Stimulated activated CD8-positive, alpha-beta memory T cell treated with anti-CD3 and anti-CD28 coated beads, Interleukin-12 subunit alpha, Interleukin-12 subunit beta, amount 100 ng/mL, for 1 hour (primary cell): ENCODE data around the gene LRRC8A.
"Not testable (repeated sequence)": the region's sequence is repeated elsewhere in the genome, so short reads cannot be mapped to it uniquely, and the experiment has no call there.

ENCODE experiments used
- DNase-seq: peaks from one replicate; pipeline ENCODE4 v3.0.0-alpha.2; 2020; ENCODE audit warnings: low read depth

The LRRC8A gene

DNA sequence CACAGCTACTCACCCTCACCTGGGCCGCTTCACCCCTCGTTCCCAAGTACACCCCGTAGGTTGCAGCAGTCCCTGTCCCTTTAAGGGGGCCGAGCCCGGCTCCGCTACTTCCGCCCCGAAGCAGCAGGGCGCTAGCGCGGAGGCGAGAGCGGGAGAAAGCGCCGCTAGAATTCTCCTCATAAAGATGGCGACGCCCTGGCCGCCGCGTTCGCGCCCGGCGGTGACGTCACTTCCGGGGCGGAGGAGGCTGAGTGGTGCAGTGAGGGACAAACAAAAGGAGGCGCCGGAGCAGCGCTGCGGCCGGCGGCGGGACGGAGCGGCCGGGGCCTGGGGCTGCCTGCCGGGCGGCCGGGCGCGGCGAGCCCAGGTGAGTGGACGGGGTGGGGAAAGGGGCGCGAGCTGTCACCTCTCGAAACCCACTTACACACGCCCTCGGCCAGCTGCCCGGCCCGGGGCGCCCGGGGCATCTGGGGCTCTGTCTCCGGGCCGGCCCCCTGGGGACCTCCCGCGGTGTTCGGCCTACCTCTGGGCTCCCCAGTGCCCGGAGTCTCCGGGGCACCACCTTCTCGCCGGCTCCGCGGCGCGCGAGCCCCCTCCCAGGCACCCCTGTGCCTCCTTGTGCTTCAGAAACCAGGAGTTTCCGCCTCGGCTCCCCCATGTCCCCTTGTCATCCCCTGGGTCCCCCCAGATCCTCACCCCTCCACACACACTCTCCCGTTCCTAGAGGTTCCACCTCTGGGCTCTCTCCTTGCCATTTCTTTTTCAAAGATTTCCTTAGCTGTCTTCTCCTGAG lies at the start of gene LRRC8A, which contains the start of gene KYAT1:
Gene LRRC8A, plus strand, starts transcription at position 250 of the 793 bp plus-strand sequence. CDS start 25,032 bp downstream, outside the sequence.
Gene KYAT1, minus strand, starts transcription at position 67 of the 793 bp plus-strand sequence. CDS start 36,545 bp downstream, outside the sequence.
- DNase-seq: peak; percentile 98

DNA sequence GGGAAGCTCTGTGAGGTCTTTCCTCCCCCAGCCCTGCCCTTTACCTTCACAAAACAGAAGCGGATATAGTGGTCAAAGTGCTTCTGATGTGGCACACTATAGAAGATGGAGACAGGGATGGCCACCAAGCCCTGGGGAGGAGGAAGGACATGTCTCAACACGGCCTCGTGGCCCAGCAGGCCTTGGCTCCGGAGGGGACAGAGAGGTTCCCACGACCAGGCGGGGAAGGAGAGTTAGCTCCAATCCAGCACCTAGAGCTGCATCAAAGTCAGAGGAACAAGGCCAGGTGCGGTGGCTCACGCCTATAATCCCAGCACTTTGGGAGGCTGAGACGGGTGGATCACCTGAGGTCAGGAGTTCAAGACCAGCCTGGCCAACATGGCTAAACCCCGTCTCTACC lies 48.2 kb upstream of the LRRC8A start:
- DNase-seq: no peak

DNA sequence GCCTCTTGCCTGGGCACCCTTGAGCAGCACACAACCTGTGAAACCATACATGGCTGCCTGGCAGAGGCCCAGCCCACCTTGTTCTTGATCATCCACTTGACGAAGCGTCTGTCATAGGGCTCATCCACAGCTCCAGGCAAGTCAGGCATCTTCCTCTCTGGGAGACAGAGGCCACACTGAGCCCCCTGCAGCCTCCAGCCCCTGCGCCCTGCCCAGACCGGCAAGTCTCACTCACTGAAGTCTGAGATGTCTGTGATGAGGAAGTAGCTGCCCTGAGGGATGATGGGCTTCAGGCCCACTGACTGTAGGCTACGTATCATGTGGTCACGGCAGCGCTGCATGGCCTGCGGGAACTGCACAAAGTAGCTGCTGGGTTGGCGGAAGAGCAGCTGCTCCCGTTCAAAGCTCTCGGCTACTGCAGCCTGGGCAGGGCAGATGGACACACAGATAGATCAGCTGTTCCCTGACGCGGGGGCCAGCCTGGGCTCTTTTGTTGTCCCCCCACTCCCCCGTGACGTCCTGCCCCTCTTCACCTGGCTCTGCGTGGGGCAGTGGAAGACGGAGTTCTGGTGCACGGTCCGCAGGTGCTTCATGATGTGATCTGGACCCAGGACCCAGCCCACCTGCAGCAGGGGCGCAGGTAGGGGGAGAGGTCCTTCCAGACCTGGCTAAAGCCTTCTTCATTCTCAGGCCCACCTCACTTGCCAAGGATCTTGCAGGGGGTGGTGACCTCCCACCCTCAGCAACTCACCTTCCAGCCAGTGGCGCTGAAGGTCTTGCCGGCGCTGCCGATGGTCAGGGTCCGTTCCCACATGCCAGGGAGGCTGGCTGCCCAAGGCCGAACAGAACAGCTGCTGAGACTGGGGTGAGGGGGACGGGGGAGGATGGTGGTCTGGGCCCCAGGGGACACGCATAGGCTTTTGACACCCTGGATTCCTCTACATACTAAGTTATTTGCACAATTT lies 46.4 kb upstream of the LRRC8A start:
- no peak for DNase-seq

DNA sequence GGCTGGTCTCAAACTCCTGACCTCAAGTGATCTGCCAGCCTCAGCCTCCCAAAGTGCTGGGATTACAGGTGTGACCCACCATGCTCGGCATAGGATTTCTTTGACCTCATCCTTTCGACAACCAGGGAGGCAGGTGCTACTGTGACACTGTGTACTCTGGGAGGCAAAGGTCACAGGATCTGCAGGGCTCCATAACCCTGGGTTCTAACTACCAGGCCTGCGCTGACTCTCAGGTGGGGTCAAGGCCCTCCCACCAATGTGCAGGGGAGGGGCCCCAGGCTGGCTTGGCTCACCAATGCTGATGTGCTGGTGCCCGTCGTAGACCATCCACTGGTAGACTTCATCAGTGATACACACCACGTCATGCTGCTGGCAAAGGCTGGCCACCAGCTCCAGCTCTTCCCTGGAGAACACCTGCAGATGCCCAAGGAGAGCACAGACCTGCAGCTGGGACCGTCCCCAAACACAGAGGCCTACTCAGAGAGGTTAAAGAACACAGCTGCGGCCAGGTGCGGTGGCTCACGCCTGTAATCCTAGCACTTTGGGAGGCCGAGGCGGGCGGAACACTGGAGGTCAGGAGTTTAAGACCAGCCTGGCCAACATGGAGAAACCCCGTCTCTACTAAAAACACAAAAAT lies 45.3 kb upstream of the LRRC8A start:
- DNase-seq: no peak

DNA sequence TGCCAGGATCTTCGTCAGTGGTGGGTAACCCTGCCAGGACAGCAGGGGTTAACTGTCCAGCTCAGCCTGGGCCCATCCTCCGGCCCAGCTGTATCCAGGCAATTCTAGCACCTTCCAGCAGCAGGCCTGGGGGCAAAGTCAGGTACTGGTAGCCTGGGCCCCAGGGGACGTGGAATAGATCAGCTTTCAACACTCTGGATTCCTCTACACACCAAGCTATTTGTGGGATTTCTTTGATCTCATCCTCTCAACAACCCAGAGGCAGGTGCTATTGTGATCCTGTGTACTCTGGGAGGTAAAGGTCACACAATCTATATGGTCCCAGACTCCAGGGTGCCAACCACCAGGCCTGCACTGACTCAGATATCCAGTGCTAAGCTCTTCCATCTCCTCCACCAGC lies 43.6 kb upstream of the LRRC8A start:
- no peak for DNase-seq

DNA sequence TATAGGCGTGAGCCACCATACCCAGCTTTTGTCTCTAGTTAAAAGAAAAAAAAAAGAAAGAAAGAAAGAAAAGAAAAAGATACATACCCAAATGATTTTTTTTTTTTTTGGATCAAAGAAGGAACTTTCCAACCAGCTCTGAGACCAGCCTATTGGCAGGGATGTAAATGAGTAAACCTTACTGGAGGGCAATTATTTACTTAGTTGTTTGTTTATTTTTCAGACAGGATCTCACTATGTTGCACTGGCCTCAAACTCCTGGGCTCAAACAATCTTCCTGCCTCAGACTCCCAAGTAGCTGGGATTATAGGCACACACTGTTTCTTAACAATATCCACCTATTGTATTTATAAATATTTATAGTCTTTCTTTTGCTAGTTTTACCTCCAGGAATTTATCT lies 41.4 kb upstream of the LRRC8A start:
- DNase-seq: no peak

DNA sequence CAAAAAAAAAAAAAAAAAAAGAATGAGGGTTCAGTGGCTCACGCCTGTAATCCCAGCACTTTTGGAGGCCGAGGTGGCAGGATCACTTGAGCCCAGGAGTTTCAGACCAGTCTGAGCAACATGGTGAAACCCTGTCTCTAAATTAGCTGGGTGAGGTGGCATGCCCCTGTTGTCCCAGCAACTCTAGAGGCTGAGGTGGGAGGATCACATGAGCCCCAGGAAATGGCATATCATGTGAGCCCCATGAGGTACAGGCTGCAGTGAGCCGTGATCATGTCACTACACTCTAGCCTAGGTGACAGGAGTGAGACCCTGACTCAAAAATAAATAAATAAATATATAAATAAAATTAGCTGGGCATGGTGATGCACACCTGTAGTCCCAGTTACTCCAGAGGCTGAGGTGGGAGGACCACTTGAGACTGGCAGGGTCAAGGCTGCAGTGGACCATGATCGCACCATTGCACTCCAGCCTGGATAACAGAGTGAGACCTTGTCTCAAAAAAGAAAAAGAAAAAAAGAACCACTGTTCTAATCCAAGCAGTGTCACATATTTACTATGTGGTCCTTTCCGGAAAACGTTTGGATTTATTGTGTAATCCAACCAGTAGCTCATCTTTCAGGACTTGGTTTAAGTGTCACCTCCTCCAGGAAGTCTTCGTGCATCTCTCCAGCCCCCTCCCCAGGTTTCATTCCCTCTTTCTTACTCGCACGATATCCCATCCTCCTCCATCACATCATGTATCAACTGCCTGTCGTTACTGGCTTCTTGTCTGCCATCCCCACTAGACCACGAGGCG lies 40.0 kb upstream of the LRRC8A start:
- DNase-seq: no peak

DNA sequence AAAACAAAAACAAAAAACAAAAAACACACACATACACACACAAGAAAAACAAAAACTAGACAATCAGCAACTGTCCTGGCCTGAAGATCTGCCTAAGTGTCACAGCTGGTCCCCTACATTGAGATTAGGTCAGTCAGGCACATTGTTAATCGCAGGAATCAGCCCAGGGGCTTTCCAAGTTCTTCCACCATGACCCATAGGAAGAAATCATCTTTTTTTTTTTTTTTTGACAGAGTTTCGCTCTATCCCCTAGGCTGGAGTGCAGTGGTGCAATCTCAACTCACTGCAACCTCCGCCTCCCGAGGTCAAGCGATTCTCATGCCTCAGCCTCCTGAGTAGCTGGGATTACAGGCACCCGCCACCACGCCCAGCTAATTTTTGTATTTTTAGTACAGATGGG lies 38.8 kb upstream of the LRRC8A start:
- DNase-seq: not testable (repeated sequence)

DNA sequence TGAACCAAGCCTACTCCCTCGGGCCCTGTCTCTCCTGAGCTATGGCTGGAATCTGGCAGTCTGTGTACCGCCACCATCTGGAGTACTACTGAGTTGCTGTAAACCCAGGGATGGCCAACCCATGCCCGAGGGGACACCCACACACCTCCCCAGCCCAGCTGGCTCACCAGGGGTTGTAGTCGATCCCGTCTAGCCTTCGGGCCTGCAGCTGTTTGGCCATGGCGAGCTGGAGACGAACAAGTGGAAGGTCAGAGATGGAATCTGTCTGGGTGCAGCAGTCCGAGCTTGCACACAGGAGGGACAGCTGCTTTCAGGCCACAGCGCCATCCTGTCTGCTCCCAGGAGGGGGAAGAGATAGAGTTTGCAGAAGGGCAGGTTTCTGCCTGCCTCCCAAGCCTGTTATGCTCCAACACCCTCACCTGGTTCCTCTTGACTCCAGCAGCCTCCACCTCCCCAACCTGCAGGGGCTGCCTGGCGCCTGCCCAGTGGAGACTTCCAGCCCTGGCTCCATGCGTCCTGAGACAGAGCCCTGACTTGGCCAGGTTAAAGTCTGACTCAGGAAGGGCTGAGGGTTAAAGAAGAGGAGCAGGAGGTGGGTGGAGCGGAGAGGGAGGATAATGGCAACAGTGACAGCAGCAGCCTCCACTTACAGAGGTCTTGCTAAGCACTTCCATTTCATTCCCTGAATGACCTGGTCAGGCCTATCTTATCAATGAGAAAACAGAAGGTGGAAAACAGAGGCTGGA lies 36.6 kb upstream of the LRRC8A start:
- no peak for DNase-seq

DNA sequence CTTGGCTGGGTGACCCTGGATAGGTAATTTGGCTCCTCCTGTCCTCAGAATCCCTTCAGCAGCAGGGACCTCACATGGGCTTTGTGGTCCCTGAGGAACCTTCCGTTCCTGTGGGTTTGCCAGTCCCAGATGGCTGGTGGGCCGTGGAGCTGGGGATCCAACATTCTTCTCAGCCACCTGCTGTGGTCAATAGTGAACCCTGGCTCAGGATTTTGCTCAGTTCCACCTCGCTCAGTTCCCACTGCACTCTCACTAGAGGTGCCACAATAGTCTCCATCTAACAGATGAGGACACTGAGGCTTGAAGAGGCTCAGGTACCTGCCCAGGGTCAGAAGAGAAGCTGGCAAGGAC lies 35.3 kb upstream of the LRRC8A start:
- DNase-seq: no peak

DNA sequence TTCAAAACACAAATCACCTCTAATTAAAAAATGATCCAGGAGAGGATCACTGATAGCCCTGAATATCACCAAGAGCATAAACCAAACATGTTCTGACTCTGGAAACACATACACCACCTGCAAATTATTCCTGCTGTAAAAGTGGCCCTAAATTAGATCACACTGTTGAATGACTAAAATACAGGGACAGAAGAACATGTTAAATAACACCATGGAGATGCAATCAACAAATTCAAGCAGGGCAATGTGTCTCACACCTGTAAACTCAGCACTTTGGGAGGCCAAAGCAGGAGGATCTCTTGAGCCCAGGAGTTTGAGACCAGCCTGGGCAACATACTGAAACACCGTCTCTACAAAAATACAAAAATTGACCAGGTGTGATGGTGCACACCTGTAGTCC lies 34.1 kb upstream of the LRRC8A start:
- no peak for DNase-seq

DNA sequence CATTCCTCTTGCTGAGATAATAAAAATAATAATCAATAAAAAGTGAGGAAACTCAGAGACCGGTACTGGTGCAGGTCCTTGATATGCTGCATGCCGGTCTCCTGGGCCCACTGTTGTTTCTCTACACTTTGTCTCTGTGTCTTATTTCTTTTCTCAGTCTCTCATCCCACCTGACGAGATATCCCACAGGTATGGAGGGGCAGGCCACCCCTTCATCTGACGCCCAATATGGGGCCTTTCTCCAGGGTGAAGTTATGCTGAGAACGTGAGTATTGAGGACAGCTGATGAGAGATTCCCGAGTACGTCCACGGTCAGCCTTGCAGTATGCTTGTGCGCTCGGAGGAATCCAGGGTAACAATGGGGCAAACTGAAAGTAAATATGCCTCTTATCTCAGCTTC lies 30.9 kb upstream of the LRRC8A start:
- not testable (repeated sequence) for DNase-seq

DNA sequence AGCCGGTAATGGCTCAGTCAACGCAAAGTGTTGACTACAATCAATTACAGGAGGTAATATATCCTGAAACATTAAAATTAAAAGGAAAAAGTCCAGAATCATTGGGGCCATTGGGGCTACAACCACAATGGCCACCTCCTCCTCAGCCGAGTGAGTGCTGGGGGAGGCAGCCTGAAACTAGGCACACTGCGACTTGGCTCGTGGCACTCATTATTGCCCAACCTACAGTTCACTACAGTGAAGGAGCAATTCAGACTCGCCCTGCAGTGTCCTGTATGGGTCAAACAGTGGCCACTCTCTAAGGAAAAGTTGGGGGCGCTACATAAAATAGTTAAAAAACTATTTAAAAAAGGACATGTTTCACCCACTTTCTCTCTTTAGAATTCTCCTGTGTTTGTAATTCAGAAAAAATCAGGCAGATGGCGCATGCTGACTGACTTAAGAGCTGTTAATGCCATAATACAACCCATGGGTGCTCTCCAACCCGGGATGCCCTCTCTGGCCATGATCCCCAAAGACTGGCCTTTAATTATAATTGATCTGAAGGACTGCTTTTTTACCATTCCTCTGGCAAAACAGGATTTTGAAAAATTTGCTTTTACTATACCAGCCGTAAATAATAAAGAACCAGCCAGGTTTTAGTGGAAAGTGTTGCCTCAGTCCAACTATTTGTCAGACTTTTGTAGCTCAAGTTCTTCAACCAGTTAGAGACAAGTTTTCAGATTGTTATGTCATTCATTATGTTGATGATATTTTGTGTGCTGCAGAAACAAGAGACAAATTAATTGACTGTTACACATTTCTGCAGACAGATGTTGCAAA lies 29.9 kb upstream of the LRRC8A start:
- not testable (repeated sequence) for DNase-seq

DNA sequence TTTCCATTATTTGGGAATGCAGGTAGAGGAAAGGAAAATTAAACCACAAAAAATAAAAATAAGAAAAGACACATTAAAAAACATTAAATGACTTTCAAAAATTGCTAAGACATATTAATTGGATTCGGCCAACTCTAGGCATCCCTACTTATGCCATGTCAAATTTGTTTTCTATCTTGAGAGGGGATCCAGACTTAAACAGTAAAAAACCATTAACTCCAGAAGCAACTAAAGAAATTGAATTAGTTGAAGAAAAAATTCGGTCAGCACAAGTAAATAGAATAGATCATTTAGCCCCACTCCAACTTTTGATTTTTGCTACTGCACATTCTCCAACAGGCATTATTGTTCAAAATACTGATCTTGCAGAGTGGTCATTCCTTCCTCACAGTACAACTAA lies 29.3 kb upstream of the LRRC8A start:
- DNase-seq: not testable (repeated sequence)

DNA sequence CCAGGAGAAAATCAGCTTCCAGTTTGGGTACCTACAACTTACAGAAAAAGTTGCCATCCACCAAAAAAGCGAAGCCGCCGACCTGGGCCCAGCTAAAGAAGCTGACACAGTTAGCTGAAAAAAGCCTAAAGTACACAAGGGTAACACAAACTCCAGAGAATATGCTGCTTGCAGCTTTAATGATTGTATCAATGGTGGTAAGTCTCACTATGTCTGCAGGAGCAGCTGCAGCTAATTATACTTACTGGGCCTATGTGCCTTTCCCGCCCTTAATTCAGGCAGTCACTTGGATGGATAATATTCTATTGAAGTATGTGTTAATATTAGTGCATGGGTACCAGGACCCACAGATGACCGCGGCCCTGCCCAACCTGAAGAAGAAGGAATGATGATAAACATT lies 27.5 kb upstream of the LRRC8A start:
- DNase-seq: not testable (repeated sequence)

DNA sequence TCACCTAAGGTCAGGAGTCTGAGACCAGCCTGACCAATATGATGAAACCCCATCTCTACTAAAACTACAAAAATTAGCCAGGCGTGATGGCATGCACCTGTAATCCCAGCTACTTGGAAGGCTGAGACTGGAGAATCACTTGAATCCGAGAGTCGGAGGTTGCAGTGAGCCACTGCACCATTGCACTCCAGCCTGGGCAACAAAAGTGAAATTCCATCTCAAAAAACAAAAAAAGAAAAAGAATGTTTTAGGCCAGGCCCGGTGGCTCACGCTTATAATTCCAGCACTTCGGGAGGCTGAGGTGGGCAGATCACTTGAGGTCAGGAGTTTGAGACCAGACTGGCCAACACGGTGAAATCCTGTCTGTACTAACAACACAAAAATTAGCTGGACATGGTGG lies 23.5 kb upstream of the LRRC8A start:
- DNase-seq: not testable (repeated sequence)

DNA sequence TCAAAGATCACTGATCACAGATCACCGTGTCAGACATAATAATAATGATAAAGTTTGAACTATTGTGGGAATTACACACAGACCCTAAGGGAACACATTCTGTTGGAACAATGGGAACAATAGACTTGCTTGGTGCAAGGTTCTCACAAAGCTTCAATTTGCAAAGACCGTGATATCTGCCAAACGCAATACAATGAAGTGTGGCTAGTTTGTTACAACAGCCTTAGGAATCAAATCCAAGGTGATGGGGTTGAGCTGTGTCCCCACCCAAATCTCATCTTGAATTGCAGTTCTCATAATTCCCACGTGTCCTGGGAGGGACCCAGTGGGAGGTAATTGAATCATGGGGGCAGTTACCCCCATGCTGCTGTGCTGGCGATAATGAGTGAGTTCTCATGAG lies 21.0 kb upstream of the LRRC8A start:
- DNase-seq: no peak

DNA sequence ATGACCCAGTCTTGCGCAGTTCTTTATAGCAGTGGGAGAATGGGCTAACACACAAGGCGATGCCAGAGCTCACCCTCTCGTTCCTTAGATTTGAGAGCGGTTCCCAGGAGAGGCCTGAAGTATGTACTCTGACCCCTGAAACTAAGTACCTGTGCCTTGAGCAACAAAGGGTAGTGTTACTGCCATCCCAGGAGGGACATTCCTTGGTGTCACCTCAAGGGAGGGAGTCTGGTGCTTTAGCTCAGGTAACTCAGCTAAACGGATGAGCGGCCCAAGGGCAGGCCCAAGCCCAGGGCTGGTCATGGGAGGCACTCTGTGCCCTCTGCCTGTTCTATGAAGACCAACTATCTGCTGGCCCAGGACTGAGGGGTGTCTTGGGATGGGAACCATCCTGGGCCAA lies 20.4 kb upstream of the LRRC8A start:
- DNase-seq: no peak

DNA sequence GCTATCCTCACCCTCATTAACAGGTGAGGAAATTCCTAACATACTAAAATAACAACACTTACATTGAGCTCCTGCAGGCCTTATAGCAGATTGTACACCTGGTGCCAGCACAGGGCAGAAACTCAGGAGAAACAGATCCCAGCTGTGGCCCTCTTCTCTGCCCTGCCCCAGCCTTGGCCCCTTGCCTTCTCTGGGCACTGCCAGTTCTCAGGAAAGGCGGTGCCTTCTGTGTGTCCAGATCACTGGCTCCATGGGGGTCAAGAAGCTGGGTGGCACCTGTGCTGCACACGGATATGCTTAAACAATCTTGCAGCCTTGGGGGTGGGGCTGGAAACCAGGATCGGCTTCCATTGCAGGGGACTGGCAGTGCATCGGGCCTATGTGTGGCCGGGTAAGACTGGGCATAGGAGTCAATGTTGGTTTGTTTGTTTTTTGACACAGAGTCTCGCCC lies 19.5 kb upstream of the LRRC8A start:
- no peak for DNase-seq

DNA sequence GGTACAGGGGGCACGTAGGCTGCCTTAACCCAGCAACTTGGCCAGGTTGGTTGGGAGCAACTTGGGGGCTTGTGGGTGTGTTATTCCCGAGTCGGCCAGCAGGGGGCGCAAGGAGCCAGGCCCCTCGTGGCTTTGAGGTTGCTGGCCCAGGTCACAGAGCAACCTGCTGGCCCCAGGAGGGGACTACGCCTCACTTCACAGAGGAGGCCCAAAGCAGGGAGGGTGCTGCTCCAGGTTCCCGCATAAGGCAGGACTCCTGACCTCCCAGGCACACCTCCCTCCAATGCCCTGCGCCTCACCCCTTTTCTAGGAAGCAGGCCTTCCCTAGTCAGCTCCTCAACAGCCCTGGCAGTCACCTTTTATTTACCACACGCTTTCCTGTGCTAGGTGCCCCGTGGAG lies 18.3 kb upstream of the LRRC8A start:
- DNase-seq: peak; percentile 79
